HG02884 (cell line): Measurements from ENCODE around the gene IQGAP2.

ENCODE experiments used
- ATAC-seq: cut with Tn5 transposase; IDR thresholded peaks from one replicate; pipeline ENCODE4 v1.9.1; 2021; ENCODE audit warnings: mild to moderate bottlenecking, moderate library complexity; ENCODE audit not compliant: unreplicated experiment

The IQGAP2 gene

GRCh38 chr5:76473009-76473336 is 69.9 kb downstream of the IQGAP2 start:
- no peak for ATAC-seq

GRCh38 chr5:76473661-76474060 is 70.6 kb downstream of the IQGAP2 start:
- ATAC-seq, result no peak

GRCh38 chr5:76474377-76474776 is 71.3 kb downstream of the IQGAP2 start:
- no peak for ATAC-seq

GRCh38 chr5:76475385-76475784 is 72.3 kb downstream of the IQGAP2 start:
- ATAC-seq, result no peak

GRCh38 chr5:76475936-76476335 is 72.9 kb downstream of the IQGAP2 start:
- no peak for ATAC-seq

GRCh38 chr5:76476474-76477038 is 73.5 kb downstream of the IQGAP2 start:
- ATAC-seq, result no peak

GRCh38 chr5:76477061-76477460 is 74.0 kb downstream of the IQGAP2 start:
- no peak for ATAC-seq

- no peak for ATAC-seq
These were observed 74.5 kb downstream of the IQGAP2 start for GRCh38 chr5:76477571-76477970.

- no peak for ATAC-seq
These were observed 76.2 kb downstream of the IQGAP2 start for GRCh38 chr5:76479281-76479680.

GRCh38 chr5:76479973-76480667 is 77.0 kb downstream of the IQGAP2 start:
- ATAC-seq, result no peak

GRCh38 chr5:76482984-76483383 is 79.9 kb downstream of the IQGAP2 start:
- ATAC-seq, result no peak

GRCh38 chr5:76483433-76483832 is 80.3 kb downstream of the IQGAP2 start:
- ATAC-seq, result no peak

GRCh38 chr5:76483881-76484280 is 80.8 kb downstream of the IQGAP2 start:
- ATAC-seq, result no peak

- ATAC-seq, result no peak
These were observed 82.4 kb downstream of the IQGAP2 start for GRCh38 chr5:76485511-76485910.

- no peak for ATAC-seq
These were observed 84.3 kb downstream of the IQGAP2 start for GRCh38 chr5:76487386-76487785.

GRCh38 chr5:76487821-76488220 is 84.7 kb downstream of the IQGAP2 start:
- no peak for ATAC-seq

GRCh38 chr5:76488969-76489368 is 85.9 kb downstream of the IQGAP2 start:
- no peak for ATAC-seq

GRCh38 chr5:76489877-76490688 is 87.0 kb downstream of the IQGAP2 start:
- no peak for ATAC-seq

- no peak for ATAC-seq
These were observed 87.9 kb downstream of the IQGAP2 start for GRCh38 chr5:76490960-76491359.

- ATAC-seq, result no peak
These were observed 89.7 kb downstream of the IQGAP2 start for GRCh38 chr5:76492819-76493189.

GRCh38 chr5:76493190-76493837 is 90.2 kb downstream of the IQGAP2 start:
- no peak for ATAC-seq

GRCh38 chr5:76494201-76494600 is 91.1 kb downstream of the IQGAP2 start:
- ATAC-seq, result no peak
